ENCODE measurements around the gene PRR23C.
"Not testable (repeated sequence)": the region's sequence is repeated elsewhere in the genome, so short reads cannot be mapped to it uniquely, and the experiment has no call there.

Gene PRR23C

GRCh38 chr3:139032326-139033002 is 12.2 kb downstream of the PRR23C start:
- no peak overlapping the region for H3K9ac ChIP-seq (ENCODE audit: low read length)
- no peak overlapping the region for H3K4me3 ChIP-seq (ENCODE audit: low read length)
- H3K27me3 ChIP-seq (ENCODE audit: control insufficient read depth, insufficient read depth, low read length) = no peaks in the 10 kb centered on the region
- H3K36me3 ChIP-seq (ENCODE audit: control insufficient read depth, insufficient read depth, low read length) = no peaks in the 10 kb centered on the region
- no peaks in the 10 kb centered on the region for H3K4me1 ChIP-seq (ENCODE audit: control insufficient read depth, insufficient read depth, low read length)
- H3K9me3 ChIP-seq (ENCODE audit: control insufficient read depth, low read length) = no peaks in the 10 kb centered on the region

GRCh38 chr3:139030576-139030975 is 14.1 kb downstream of the PRR23C start:
- H3K4me1 ChIP-seq (ENCODE audit: control insufficient read depth, insufficient read depth, low read length); H3K27me3 ChIP-seq (ENCODE audit: control insufficient read depth, insufficient read depth, low read length); H3K9ac ChIP-seq (ENCODE audit: low read length); H3K9me3 ChIP-seq (ENCODE audit: control insufficient read depth, low read length); H3K4me3 ChIP-seq (ENCODE audit: low read length); H3K36me3 ChIP-seq (ENCODE audit: control insufficient read depth, insufficient read depth, low read length): not testable (repeated sequence)

GRCh38 chr3:139024968-139025367 is 19.7 kb downstream of the PRR23C start:
- Histone ChIP-seq H3K36me3 (ENCODE audit: control insufficient read depth, insufficient read depth, low read length) (no peaks in the 10 kb centered on the region), H3K9ac (ENCODE audit: low read length) (no peak overlapping the region), H3K4me1 (ENCODE audit: control insufficient read depth, insufficient read depth, low read length) (no peaks in the 10 kb centered on the region), H3K4me3 (ENCODE audit: low read length) (no peak overlapping the region), H3K27me3 (ENCODE audit: control insufficient read depth, insufficient read depth, low read length) (no peaks in the 10 kb centered on the region), H3K9me3 (ENCODE audit: control insufficient read depth, low read length) (no peaks in the 10 kb centered on the region)

- Histone ChIP-seq H3K36me3 (ENCODE audit: control insufficient read depth, insufficient read depth, low read length) (no peaks in the 10 kb centered on the region), H3K4me1 (ENCODE audit: control insufficient read depth, insufficient read depth, low read length) (no peaks in the 10 kb centered on the region), H3K9me3 (ENCODE audit: control insufficient read depth, low read length) (no peaks in the 10 kb centered on the region), H3K4me3 (ENCODE audit: low read length) (no peak within 1 kb of the TSS), H3K27me3 (ENCODE audit: control insufficient read depth, insufficient read depth, low read length) (no peaks in the 10 kb centered on the region), H3K9ac (ENCODE audit: low read length) (no peak within 1 kb of the TSS)
Measured at GRCh38 chr3:139020868-139021234, 23.8 kb downstream of the PRR23C start, which contains the start of gene PRR23B. PRR23B (minus strand) TSS chr3:139020926; CDS start chr3:139020661, 265 bp downstream.

- H3K9ac ChIP-seq (ENCODE audit: low read length) = no peak overlapping the region
- no peaks in the 10 kb centered on the region for H3K36me3 ChIP-seq (ENCODE audit: control insufficient read depth, insufficient read depth, low read length)
- no peaks in the 10 kb centered on the region for H3K27me3 ChIP-seq (ENCODE audit: control insufficient read depth, insufficient read depth, low read length)
- H3K4me1 ChIP-seq (ENCODE audit: control insufficient read depth, insufficient read depth, low read length) = no peaks in the 10 kb centered on the region
- H3K9me3 ChIP-seq (ENCODE audit: control insufficient read depth, low read length) = no peaks in the 10 kb centered on the region
- H3K4me3 ChIP-seq (ENCODE audit: low read length) = no peak overlapping the region
Measured at GRCh38 chr3:139020036-139020867, 24.4 kb downstream of the PRR23C start.

GRCh38 chr3:139016430-139017048 is 28.2 kb downstream of the PRR23C start:
- Histone ChIP-seq H3K36me3 (ENCODE audit: control insufficient read depth, insufficient read depth, low read length) (no peaks in the 10 kb centered on the region), H3K9me3 (ENCODE audit: control insufficient read depth, low read length) (no peaks in the 10 kb centered on the region), H3K4me1 (ENCODE audit: control insufficient read depth, insufficient read depth, low read length) (no peaks in the 10 kb centered on the region), H3K4me3 (ENCODE audit: low read length) (no peak overlapping the region), H3K9ac (ENCODE audit: low read length) (no peak overlapping the region), H3K27me3 (ENCODE audit: control insufficient read depth, insufficient read depth, low read length) (no peaks in the 10 kb centered on the region)

GRCh38 chr3:139006051-139006716 is 38.5 kb downstream of the PRR23C start, which contains the start of gene PRR23A:
PRR23A (minus strand) TSS chr3:139006268; CDS start chr3:139006268, 0 bp downstream.
- Histone ChIP-seq H3K9ac (ENCODE audit: low read length) (no peak within 1 kb of the TSS), H3K4me3 (ENCODE audit: low read length) (no peak within 1 kb of the TSS), H3K9me3 (ENCODE audit: control insufficient read depth, low read length) (no peaks in the 10 kb centered on the region), H3K27me3 (ENCODE audit: control insufficient read depth, insufficient read depth, low read length) (no peaks in the 10 kb centered on the region), H3K4me1 (ENCODE audit: control insufficient read depth, insufficient read depth, low read length) (no peaks in the 10 kb centered on the region), H3K36me3 (ENCODE audit: control insufficient read depth, insufficient read depth, low read length) (no peaks in the 10 kb centered on the region)

GRCh38 chr3:139005356-139005993 is 39.2 kb downstream of the PRR23C start:
- Histone ChIP-seq H3K4me3 (ENCODE audit: low read length) (no peak overlapping the region), H3K9me3 (ENCODE audit: control insufficient read depth, low read length) (no peaks in the 10 kb centered on the region), H3K9ac (ENCODE audit: low read length) (no peak overlapping the region), H3K27me3 (ENCODE audit: control insufficient read depth, insufficient read depth, low read length) (no peaks in the 10 kb centered on the region), H3K4me1 (ENCODE audit: control insufficient read depth, insufficient read depth, low read length) (no peaks in the 10 kb centered on the region), H3K36me3 (ENCODE audit: control insufficient read depth, insufficient read depth, low read length) (no peaks in the 10 kb centered on the region)

GRCh38 chr3:138995706-138996105 is 49.0 kb downstream of the PRR23C start:
- Histone ChIP-seq H3K9me3 (ENCODE audit: control insufficient read depth, low read length) (no peaks in the 10 kb centered on the region), H3K27me3 (ENCODE audit: control insufficient read depth, insufficient read depth, low read length) (no peaks in the 10 kb centered on the region), H3K9ac (ENCODE audit: low read length) (no peak overlapping the region), H3K4me1 (ENCODE audit: control insufficient read depth, insufficient read depth, low read length) (no peaks in the 10 kb centered on the region), H3K4me3 (ENCODE audit: low read length) (no peak overlapping the region), H3K36me3 (ENCODE audit: control insufficient read depth, insufficient read depth, low read length) (no peaks in the 10 kb centered on the region)

Measured in mucosa of stomach (tissue), 1 donor.